DOHH2 (cell line): ENCODE data around the gene PTMS.

Experiments
- EZH2phosphoT487 ChIP-seq: fragments of 200-600 bp; sonication (generic); IDR thresholded peaks from 2 replicates; pipeline ENCODE4 v1.6.1; 2017; ENCODE audit warnings: borderline replicate concordance, mild to moderate bottlenecking, antibody characterized with exemption, low read length, moderate library complexity, mixed read lengths
- TF ChIP-seq, protein P1 (sequence below): fragments of 200-600 bp; sonication (generic); IDR thresholded peaks from one replicate; pipeline ENCODE4 v1.5.1; 2014; ENCODE audit warnings: antibody characterized with exemption, mild to moderate bottlenecking, low read depth, low read length; ENCODE audit not compliant: poor library complexity, severe bottlenecking

DNA sequence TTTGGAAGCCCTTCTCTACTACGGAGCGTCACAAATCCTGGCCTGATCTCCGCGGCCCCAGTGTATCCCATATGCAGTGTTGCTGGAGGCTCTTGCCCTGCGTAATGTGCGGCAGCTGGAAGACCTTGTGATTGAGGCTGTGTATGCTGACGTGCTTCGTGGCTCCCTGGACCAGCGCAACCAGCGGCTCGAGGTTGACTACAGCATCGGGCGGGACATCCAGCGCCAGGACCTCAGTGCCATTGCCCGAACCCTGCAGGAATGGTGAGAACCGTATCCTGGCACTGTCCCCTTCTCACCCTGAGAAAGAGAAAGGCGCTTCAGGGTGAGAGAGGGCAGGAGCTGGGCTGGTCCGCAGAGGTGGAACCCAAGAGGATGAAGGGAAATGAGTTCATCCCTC, 37.0 kb upstream of the PTMS start:
- TF ChIP-seq, protein P1, sequence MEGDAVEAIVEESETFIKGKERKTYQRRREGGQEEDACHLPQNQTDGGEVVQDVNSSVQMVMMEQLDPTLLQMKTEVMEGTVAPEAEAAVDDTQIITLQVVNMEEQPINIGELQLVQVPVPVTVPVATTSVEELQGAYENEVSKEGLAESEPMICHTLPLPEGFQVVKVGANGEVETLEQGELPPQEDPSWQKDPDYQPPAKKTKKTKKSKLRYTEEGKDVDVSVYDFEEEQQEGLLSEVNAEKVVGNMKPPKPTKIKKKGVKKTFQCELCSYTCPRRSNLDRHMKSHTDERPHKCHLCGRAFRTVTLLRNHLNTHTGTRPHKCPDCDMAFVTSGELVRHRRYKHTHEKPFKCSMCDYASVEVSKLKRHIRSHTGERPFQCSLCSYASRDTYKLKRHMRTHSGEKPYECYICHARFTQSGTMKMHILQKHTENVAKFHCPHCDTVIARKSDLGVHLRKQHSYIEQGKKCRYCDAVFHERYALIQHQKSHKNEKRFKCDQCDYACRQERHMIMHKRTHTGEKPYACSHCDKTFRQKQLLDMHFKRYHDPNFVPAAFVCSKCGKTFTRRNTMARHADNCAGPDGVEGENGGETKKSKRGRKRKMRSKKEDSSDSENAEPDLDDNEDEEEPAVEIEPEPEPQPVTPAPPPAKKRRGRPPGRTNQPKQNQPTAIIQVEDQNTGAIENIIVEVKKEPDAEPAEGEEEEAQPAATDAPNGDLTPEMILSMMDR: no peak
- TF ChIP-seq EZH2phosphoT487: no peak
